ENCODE data around the gene XKR8. TPM values are rescaled to one million over a fixed set of nuclear protein-coding genes. Genes with fewer than 3 reads are reported as not detected.

Gene XKR8
- polyA plus RNA-seq, 3 donors: 12.3 to 36.7 (median 25.9) TPM

GRCh38 chr1:27940297-27940696 is 19.5 kb upstream of the XKR8 start:
- Mint-ChIP-seq H3K36me3 (peaks cover under 1 to 3% of the 10 kb centered on the region in 2 donors), H3K4me3 (no peak overlapping the region), H3K4me1 (peaks cover 60% of the 10 kb centered on the region), H3K27me3 (ENCODE audit: low read depth in 3 of 3) (peaks cover 9 to 11% (median 10%) of the 10 kb centered on the region in 3 donors), H3K27ac (peak overlapping the region; percentile 81 to 99 (median 91)), H3K9me3 (peaks cover 0 to 2% (median 0%) of the 10 kb centered on the region in 7 donors)
- no peaks in the 10 kb centered on the region for H3K9me3 ChIP-seq (replicated peaks in 1 of 2; ENCODE audit: control insufficient read depth in 1 of 2, insufficient read depth in 1 of 2, low read length in 2 of 2)
- peak overlapping the region; percentile 89 for H2AFZ ChIP-seq (ENCODE audit: insufficient read depth, low read depth, low read length, poor library complexity, severe bottlenecking)
- peaks cover 0 to 5% of the 10 kb centered on the region in 2 donors for H3K27me3 ChIP-seq (ENCODE audit: control insufficient read depth in 2 of 2, insufficient read depth in 2 of 2, low read length in 2 of 2)
- no peak overlapping the region for H3K4me3 ChIP-seq (replicated peaks in 1 of 3; ENCODE audit: low read depth in 2 of 3, low read length in 3 of 3)
- peak overlapping the region; percentile 18 to 98 for H3K27ac ChIP-seq (ENCODE audit: low read depth in 1 of 2, low read length in 2 of 2)
- no CpG with 5 or more reads among the region's 6 CpGs for WGBS (ENCODE audit: insufficient coverage)
- H3K4me1 ChIP-seq (ENCODE audit: control insufficient read depth in 1 of 2, insufficient read depth in 2 of 2, low read length in 2 of 2): peaks cover 55 to 63% of the 10 kb centered on the region in 2 donors
- intact Hi-C loops (cut with micrococcal nuclease): loop anchor here (2.0 to 5.0 kb wide), 3 partner anchors 33 to 39 kb away; no protein-coding TSS in a partner anchor
- H3K79me2 ChIP-seq (ENCODE audit: insufficient read depth, low read length): no peaks in the 10 kb centered on the region
- no peaks in the 10 kb centered on the region for H3K36me3 ChIP-seq (replicated peaks in 1 of 2; ENCODE audit: control insufficient read depth in 1 of 2, insufficient read depth in 2 of 2, low read length in 2 of 2)
- peak overlapping the region; percentile 4 for H3K4me2 ChIP-seq (replicated peaks; ENCODE audit: extremely low read depth, low read length, poor library complexity, severe bottlenecking)
- peak; percentile 80 for TF ChIP-seq CTCF (IDR thresholded peaks at IDR 0.05)
- H3K9ac ChIP-seq (ENCODE audit: insufficient read depth, low read length, poor library complexity, severe bottlenecking): peak overlapping the region; percentile 4
- peak; percentile 76 to 80 (median 80) for DNase-seq
- H4K20me1 ChIP-seq (ENCODE audit: insufficient read depth, low read length): no peaks in the 10 kb centered on the region

- Mint-ChIP-seq H3K4me1 (peaks cover 58% of the 10 kb centered on the region), H3K27me3 (ENCODE audit: low read depth in 3 of 3) (peaks cover 2 to 4% (median 3%) of the 10 kb centered on the region in 3 donors), H3K4me3 (no peak overlapping the region), H3K36me3 (peaks cover 0 to 3% of the 10 kb centered on the region in 2 donors), H3K9me3 (no peaks in the 10 kb centered on the region), H3K27ac (peak overlapping the region; percentile 84 to 99 (median 98))
- Histone ChIP-seq H3K4me3 (replicated peaks in 1 of 3; ENCODE audit: low read depth in 2 of 3, low read length in 3 of 3) (no peak overlapping the region), H3K4me2 (replicated peaks; ENCODE audit: extremely low read depth, low read length, poor library complexity, severe bottlenecking) (no peak overlapping the region), H3K79me2 (ENCODE audit: insufficient read depth, low read length) (no peaks in the 10 kb centered on the region), H3K27me3 (ENCODE audit: control insufficient read depth in 2 of 2, insufficient read depth in 2 of 2, low read length in 2 of 2) (no peaks in the 10 kb centered on the region), H3K36me3 (replicated peaks in 1 of 2; ENCODE audit: control insufficient read depth in 1 of 2, insufficient read depth in 2 of 2, low read length in 2 of 2) (no peaks in the 10 kb centered on the region), H2AFZ (ENCODE audit: insufficient read depth, low read depth, low read length, poor library complexity, severe bottlenecking) (peak overlapping the region; percentile 41), H3K4me1 (ENCODE audit: control insufficient read depth in 1 of 2, insufficient read depth in 2 of 2, low read length in 2 of 2) (peaks cover 59 to 63% of the 10 kb centered on the region in 2 donors), H3K27ac (ENCODE audit: low read depth in 1 of 2, low read length in 2 of 2) (peak overlapping the region; percentile 6 to 98), H3K9me3 (replicated peaks in 1 of 2; ENCODE audit: control insufficient read depth in 1 of 2, insufficient read depth in 1 of 2, low read length in 2 of 2) (no peaks in the 10 kb centered on the region), H3K9ac (ENCODE audit: insufficient read depth, low read length, poor library complexity, severe bottlenecking) (peak overlapping the region; percentile 6), H4K20me1 (ENCODE audit: insufficient read depth, low read length) (no peaks in the 10 kb centered on the region)
- WGBS (ENCODE audit: insufficient coverage): 100% methylated on average over 6 of the region's 9 CpGs
- intact Hi-C loops (cut with micrococcal nuclease): loop anchor here (2.0 to 5.0 kb wide), 3 partner anchors 34 to 38 kb away; no protein-coding TSS in a partner anchor
- DNase-seq: no peak
- no peak for TF ChIP-seq CTCF (IDR thresholded peaks at IDR 0.05)
These were observed 18.8 kb upstream of the XKR8 start for GRCh38 chr1:27940870-27941560.
